G401 (cell line): ENCODE results near the gene AHCTF1. TPM values are rescaled to one million over a fixed set of nuclear protein-coding genes. Genes with fewer than 3 reads are reported as not detected.
"Not testable (repeated sequence)": the region's sequence is repeated elsewhere in the genome, so short reads cannot be mapped to it uniquely, and the experiment has no call there.

Experiments used
- DNase-seq: peaks from one replicate; pipeline ENCODE4 v3.0.0-alpha.2; 2015; ENCODE audit warnings: low spot score
- in situ Hi-C: cut with HindIII; loops from 2 replicates; pipeline ENCODE4 v1.10.0; 2016; ENCODE audit warnings: low sequenced_read_pairs, mixed read lengths
- total RNA-seq: library from RNA; depleted of rRNA; stranded (reverse); fragments of >200 nt; shearing (Covaris generic); gene quantifications from 2 replicates; pipeline ENCODE4 v1.2.3, GENCODE V29; 2014

AHCTF1 gene
- total RNA-seq, 1 experiment from 2014 or later, result 41.1 TPM

DNA sequence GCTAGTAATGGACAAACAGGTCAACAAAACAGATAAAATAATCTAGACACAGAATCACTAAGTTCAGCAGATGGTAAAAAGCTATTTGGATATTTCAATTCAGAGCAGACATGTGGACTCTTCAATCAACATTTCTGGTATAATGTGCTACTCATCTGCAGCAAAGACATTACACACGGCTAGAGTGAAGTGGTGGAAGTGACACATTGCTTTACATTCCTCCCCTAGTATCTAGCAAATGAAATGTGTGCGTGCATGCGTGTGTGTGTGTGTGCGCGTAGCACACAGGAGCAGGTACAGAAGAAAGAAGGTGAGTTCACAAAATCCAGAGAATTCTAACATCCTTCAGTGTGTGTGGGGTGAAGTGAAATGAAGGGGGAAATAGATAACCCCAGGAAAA, 8.3 kb downstream of the AHCTF1 start:
- in situ Hi-C loops, result no loop called here
- no peak for DNase-seq

DNA sequence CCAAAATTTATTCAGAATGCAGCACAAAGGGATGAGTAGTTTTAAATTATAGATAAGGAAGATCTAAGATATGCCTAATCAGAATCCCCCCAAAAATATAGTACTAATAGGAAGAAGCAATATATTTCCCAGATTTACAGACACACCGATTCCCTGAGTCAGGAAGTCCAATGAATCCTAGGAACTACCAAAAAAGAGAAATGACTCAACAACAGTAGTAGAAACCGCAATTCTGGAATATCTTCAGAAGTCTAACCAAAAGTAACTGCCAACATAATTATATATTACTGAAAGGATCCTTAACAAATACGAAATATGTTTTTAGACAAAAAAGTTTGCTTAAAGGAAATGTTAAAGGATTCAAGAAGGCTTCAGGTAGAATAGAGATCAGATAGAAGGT, 10.3 kb downstream of the AHCTF1 start:
- no peak for DNase-seq
- in situ Hi-C loops, result no loop called here

DNA sequence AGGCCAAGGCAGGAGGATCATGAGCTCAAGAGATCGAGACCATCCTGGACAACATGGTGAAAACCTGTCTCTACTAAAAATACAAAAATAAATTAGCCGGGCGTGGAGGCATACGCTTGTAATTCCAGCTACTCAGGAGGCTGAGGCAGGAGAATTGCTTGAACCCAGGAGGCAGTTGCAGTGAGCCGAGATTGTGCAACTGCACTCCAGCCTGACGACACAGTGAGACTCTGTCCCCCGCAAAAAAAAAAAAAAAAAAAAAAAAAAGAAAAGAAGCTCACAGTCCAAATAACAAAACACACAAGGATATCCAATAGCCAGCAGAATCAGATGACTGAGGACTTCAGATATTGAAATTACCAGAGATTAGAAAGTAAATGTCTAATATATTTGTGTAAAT, 11.8 kb downstream of the AHCTF1 start:
- in situ Hi-C loops, result no loop called here

DNA sequence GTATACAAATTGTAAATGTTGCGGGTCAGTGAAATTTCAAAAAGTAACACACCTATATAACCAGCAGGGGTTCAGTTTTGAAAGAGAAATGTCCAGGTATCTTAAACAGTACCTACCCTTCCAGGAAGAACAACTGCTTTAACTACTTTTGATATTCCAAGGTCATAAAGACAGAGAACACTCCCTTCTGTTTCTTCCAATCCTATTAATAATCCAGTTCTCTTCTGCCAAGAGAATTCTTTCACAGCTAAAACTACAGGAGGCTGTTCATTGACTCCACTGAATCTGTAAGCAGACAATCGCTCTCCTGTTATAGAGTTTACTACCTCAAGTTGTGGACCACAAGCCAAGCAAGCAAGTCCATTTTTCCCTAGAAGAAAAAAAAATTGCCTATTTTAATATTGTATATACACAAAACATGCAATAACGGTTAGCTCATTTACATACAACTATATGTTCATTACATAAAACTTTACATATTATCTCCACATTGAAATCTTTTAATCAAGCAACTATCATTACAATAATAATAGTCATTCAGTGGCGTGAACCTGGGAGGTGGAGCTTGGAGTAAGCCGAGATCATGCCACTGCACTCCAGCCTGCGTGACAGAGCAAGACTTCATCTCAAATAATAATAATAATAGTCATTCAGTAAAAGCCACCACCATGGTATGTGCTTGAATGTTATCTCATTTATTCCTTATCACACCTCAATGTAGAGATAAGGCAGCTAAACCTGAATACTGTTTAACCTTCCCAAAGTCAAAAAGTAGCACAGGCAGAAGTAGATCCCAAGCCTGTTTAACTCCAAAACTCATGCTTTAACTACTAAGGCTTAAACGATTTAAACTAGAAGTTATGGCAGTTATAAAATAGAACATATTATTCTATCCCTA, 15.5 kb downstream of the AHCTF1 start:
- in situ Hi-C loops, DNase-seq: not testable (repeated sequence)

More for the DNA sequence above, 11.8 kb downstream of the AHCTF1 start:
- no peak for DNase-seq

DNA sequence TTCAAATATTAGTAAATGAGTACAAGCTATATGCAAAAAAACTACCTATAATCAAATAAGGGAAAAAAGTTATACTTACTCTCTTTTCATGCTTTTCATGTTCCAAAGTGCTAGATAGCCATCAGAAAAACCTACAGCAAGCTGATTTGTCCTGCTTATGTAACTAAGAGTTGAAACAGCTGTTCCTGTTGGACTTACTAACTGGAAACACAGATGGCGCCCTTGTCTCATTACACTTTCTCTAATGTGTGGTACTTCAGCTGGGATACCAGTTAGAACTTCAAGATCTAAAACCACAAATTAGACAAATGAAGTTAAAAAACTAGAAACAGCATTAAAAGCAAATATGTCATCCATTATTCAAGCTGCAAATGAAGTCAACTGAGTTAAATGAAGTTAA, 24.3 kb downstream of the AHCTF1 start:
- in situ Hi-C loops, result no loop called here
- DNase-seq, result peak; percentile 63

DNA sequence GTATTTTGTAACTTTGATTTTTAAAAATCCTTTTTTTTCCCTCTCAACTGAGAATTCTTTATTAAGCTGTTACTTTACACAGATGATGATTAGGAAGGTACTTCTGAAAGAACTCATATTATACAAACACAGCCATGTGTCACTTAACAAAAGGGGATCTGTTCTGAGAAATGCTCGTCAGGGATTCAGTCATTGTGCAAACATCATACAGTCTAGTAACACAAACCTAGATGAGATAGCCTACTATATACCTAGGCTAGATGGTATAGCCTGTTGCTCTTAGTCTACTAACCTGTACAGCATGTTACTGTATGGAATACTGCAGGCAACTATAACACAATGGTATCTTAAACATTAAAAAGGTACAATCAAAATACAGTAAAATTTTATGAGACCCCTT, 24.9 kb downstream of the AHCTF1 start:
- no peak for DNase-seq
- in situ Hi-C loops, result no loop called here

DNA sequence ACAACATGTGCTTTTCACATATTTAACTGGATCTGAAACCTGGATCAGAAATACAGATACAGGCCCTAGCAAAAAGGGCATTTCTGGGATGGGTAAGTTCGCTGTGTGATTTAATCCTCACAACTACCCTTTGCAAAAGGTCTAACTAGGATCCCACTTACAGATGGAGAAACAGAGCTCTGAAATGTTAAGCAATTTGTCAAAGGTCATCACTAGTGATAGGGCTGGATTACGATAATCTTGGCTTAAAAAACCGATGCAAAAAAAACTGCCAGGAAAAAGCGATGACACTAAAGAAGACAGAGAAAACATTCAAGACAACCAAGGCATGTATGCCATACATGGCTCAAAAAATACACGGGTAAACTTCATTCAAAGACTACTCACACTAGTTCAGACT, 29.9 kb downstream of the AHCTF1 start:
- in situ Hi-C loops, result no loop called here
- DNase-seq, result no peak

DNA sequence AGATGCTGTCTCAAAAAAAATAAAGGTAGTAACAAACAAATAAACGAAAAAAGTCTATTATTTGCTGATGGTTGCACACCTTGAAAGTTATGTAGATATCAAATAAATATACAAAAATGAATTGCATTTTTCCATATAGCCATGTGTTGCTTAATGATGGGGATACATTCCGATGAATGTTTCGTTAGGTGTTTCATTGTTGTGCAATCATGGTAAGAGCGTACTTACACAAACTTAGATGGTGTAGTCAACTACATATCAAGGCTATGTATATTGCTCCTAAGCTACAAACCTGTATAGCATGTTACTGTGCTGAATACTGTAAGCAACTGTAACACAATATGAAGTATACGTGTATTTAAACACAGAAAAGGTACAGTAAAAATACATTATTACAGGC, 34.4 kb downstream of the AHCTF1 start:
- in situ Hi-C loops, result no loop called here

DNA sequence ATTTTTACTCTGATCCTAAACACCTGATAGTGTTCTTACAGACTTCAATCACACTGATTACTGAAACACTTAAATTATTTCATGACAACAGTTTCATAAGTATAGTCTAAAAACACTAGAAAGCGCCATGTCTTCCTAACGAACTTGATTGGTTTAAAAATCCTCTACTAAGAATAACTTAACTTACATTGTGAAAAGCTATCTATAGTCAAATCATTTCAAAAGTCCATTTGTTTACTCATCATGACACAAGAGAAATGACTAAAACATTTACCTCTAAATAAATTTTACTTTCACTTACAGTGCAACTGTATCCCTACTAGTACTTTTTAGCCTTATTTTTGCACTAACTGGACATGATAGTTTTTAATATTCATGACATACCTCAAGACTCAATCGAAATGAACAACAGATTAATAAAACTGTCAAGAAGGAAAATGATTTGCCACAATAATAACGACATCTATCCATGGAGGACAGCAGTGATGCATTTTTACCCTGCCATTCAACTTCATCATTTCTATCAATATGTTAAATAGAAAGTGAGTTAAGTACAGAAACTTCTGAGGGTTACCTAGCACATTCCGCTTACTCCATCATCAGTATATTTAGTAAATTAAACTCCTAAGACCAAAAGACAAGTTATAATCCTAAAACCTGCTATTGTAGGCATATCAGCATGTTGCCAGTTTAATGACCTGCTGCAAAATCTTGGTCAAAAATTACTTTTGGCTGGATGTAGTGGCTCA, 38.4 kb downstream of the AHCTF1 start:
- in situ Hi-C loops, result no loop called here
- no peak for DNase-seq

More for the DNA sequence above, 34.4 kb downstream of the AHCTF1 start:
- DNase-seq, result no peak

DNA sequence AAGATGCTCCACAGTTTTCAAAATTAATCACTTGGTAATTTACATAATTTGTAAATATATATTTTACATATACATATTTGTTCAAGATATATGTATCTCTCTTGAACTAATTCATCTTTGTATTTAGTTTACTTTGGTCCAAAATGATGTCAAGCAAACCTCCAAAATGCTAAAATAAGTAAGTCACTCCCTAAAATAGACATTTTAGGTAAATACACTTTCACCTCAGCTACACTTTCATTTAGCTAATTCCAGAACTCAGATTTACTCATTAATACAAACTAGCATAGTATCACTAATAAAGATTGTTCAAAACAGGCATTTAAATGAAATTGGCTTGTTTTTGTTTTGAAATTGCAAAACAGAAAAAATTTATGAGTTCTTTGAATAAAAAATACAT, 40.6 kb downstream of the AHCTF1 start:
- DNase-seq, result no peak
- in situ Hi-C loops, result no loop called here

DNA sequence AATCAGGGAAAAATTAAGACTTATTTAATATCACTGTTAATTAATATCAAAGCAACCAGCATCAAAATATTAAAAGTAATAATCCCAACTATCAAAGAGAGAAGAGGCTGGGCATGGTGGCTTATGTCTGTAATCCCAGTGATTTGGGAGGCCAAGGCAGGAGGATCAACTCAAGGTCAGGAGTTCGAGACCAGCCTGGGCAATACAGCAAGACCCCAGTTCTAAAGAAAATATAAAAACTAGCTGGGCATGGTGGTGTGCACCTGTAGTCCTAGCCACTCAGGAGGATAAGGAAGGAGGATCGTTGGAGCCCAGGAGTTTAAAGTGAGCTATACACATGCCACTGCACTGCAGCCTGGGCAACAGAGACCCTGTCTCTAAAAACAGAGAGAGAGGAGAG, 43.2 kb downstream of the AHCTF1 start:
- in situ Hi-C loops, result no loop called here

DNA sequence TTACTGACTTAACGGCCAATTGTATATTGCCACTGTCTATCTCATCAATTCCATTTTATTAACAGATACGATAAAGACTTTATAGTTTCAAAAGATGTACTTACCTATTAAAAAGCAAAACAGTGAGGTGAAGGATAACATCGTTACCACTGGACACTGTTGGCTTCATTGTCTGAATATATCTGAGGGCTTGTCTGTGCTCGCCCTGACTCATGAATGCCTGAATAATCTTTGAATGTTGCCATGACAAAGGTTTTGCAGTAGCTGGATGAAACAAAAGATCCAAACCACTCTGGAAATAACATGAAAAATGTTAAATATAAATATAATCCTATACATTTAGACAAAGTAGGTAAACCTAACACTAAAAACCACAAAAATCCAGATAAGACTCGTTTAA, 46.4 kb downstream of the AHCTF1 start:
- DNase-seq, in situ Hi-C loops: not testable (repeated sequence)

More for the DNA sequence above, 43.2 kb downstream of the AHCTF1 start:
- no peak for DNase-seq

DNA sequence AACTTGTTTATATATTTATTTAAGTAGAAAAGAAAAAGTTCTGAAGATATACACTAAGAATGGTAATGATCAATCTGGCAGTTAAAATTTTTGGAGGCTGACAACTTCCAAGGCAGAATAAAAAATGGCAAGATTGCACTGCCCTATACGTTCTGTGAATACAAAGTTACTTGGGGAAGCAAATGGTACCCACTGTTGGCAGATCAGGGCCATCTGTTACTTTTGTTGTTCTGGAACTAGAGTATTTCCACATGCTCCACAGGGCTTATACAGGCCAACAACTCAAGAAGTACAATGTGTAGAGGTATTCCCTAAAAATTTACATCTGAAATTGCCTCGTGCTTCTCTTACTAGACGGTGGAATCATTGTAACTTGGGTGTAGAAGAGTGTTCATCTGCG, 53.2 kb downstream of the AHCTF1 start:
- peak; percentile 51 for DNase-seq
- in situ Hi-C loops, result no loop called here

DNA sequence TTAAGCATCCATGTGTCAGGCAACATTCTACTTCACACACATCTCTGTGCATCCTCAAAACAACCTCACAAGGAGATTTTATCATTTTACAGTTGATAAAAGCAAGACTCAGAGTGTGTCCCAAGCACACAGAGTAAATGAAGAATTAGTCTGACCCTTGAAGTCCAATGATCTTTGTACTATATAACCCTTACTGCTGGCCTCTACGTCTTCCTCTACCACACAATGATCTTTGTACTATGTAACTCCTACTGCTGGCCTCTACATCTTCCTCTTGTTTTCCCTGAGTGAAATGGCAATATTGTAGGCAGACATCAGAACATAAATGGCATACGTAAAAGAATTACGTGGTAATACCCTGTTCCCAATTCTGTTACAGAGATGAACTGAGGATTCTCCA, 55.3 kb downstream of the AHCTF1 start:
- in situ Hi-C loops, result no loop called here
- no peak for DNase-seq

DNA sequence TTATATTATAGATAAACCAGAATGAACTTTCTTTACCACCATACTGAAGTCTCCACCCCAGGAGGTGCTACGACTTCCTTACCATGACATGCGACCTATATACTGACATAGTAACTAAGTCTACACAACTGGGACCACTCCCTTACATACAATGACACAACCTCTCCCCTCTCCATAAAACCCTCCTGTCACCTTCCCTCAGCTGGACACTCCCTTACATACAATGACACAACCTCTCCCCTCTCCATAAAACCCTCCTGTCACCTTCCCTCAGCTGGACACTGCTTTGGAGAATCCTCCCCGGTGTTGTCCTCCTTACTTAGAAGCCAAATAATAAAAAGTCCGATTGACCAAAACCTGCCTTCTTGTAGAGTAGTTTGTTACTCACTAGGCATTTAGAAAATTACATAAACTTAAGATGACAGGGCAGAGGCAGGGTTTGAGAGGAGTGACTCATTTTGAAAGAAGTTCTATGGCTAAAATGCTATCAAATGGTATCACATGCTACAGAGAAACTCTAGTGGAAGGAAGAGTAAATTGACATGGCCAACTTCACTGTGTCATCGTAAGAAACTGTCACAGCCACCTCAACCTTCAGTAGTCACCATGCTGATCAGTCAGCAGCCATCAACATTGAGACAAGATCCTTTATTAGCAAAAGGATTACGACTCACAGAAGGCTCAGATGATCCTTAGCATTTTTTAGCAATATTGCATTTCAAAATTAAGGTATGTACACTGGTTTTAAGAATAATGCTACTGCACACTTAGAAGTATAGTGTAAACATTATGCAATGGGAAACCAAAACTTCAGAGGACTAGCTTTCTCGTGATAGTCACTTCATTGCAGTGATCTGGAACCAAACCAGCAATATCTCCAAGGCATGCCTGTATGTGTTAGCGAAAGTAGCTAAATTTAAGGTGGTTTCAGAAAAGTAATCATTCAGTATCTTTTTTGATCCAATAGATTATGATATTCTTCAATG, 56.4 kb downstream of the AHCTF1 start:
- no peak for DNase-seq
- in situ Hi-C loops, result no loop called here

DNA sequence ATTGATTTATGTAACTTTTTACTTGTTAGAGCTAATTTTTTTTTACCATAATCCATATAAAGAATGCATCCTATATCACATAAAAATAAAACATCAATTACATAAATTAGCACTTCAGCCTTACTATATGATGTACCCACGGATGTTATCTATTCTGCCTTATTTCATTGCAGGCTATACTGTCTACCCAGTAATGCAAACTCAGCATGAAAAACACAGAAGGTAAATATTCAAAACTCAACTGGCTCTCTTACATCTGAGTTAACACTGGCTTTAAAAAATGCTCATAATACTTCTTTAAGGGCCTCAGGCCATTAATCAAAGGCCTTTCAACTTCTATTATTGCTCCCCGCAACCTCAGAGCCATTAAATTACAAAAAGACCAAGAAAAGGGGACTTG, 65.8 kb downstream of the AHCTF1 start:
- in situ Hi-C loops, result no loop called here
- DNase-seq, result no peak

DNA sequence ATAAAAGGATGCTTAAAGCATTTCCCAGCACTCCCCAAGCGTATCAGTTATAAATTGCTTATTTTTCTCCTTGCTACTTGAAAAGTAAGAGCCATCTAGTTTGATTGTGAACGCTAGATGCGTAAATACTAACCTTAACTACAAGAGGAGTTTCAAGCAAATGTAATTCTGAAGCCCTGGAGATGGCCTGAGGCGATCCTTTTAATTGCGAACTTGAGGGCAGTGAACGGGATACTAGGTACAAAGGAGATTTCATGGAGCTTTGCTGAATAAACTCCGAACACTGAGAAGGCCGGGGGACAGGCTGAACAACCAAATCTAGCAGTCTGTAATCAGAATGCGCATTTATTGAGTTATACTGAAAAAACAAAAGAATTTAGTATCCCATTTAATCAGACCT, 68.0 kb downstream of the AHCTF1 start:
- DNase-seq, in situ Hi-C loops: not testable (repeated sequence)

DNA sequence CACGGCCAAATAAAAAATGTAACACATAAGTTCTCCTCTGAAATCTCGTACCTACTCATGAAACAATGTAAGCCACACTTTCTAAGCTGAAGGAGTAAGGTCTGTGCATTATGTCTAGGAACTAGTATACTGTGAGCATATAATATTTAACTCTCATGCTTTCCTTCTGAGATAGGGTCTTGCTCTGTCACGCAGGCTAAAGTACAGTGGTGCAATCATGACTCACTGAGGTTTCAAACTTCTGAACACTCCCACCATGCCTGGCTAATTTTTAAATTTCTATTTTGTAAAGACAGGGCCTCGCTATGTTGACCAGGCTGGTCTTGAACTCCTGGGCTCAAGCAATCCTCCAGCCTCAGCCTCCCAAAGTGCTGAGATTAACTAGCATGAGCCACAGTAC, 71.3 kb downstream of the AHCTF1 start:
- DNase-seq, result no peak
- in situ Hi-C loops, result no loop called here

DNA sequence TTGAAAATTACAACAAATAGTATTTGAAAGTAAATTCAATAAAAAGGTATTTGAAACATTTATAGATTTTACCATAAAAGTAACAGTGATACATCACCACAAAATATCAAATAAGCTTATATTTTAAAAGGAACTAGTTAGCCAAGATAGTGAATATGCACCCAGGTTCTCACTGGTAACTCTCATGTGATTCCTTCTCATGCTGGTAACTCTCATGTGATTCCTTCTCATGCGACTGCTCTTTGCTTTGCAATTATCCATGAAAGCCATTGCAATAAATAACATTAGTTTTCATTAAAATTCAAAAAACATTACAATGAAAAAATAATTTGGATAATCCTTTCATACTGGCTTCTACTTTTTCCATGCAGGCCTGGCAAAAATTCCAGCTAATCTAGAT, 75.4 kb downstream of the AHCTF1 start:
- no peak for DNase-seq
- in situ Hi-C loops, result no loop called here
